Endothelial cell of umbilical vein (primary cell): ENCODE data around the gene KRTAP10-5. TPM values are rescaled to one million over a fixed set of nuclear protein-coding genes. Genes with fewer than 3 reads are reported as not detected.

Experiments used
- BruUV-seq: library from RNA; stranded (reverse); fragments of 400-500 nt; replicated peaks from 2 replicates; lab custom pipeline; 2021; lab: Mats Ljungman, UMichigan
- CTCF ChIA-PET: fragments of 300-600, 350-600 bp; sonication (Branson Sonifier 250); formaldehyde crosslinking; loops from one replicate; lab custom pipeline; 2021; ENCODE audit warnings: antibody characterized with exemption, inconsistent platforms; lab: Charles Lee
- POLR2A ChIA-PET: fragments of 300-600, 350-600 bp; sonication (Branson Sonifier 250); formaldehyde crosslinking; loops from one replicate; lab custom pipeline; 2021; ENCODE audit warnings: antibody characterized with exemption, inconsistent platforms; lab: Charles Lee
- DNase-seq: peaks from one replicate; pipeline ENCODE4 v3.0.0-alpha.2; 2011; ENCODE audit warnings: low read depth, low spot score
- FAIRE-seq: peaks from 2 replicates; lab custom pipeline; 2011; peaks lifted over from hg19 to GRCh38; lab: Jason Lieb, UNC
- H2AFZ ChIP-seq: 2 replicates; pipeline ENCODE4 v1.6.0; 2012; ENCODE audit warnings: low read depth, low read length, control low read depth, inconsistent platforms
- H3K27ac ChIP-seq: 2 replicates; pipeline ENCODE4 v1.5.1; 2011; ENCODE audit warnings: low read depth, mild to moderate bottlenecking, control low read depth, low read length, moderate library complexity; ENCODE audit not compliant: insufficient read depth
- H3K27me3 ChIP-seq, 2 experiments: 2 replicates each; pipeline versions ENCODE4 v1.6.0 to v1.6.1; 2011; ENCODE audit warnings: low read length in 2 of 2, mixed read lengths in 1 of 2; ENCODE audit not compliant: control insufficient read depth in 2 of 2, insufficient read depth in 2 of 2
- H3K36me3 ChIP-seq, 2 experiments: 2 replicates in 1 of 2; 3 replicates in 1 of 2; pipeline ENCODE4 v1.5.1; 2011; ENCODE audit warnings: low read length in 2 of 2, mild to moderate bottlenecking in 1 of 2, moderate library complexity in 1 of 2; ENCODE audit not compliant: control insufficient read depth in 2 of 2, insufficient read depth in 2 of 2; ENCODE audit errors: extremely low read depth in 1 of 2
- H3K4me1 ChIP-seq: 3 replicates; pipeline ENCODE4 v1.5.1; 2011; ENCODE audit warnings: mild to moderate bottlenecking, low read length; ENCODE audit not compliant: control insufficient read depth, insufficient read depth; ENCODE audit errors: extremely low read depth
- H3K4me2 ChIP-seq: 2 replicates; pipeline ENCODE4 v1.6.1; 2011; ENCODE audit warnings: low read length, control low read depth, mixed read lengths; ENCODE audit not compliant: insufficient read depth
- H3K4me3 ChIP-seq, 3 experiments: fragments of 200-600 bp in 1 of 3; sonication (generic), shearing (Covaris generic) in 1 of 3; replicated peaks in 1 of 3; 2 replicates each; pipeline ENCODE4 v1.5.1; 2011 to 2016; ENCODE audit warnings: control low read depth in 3 of 3, low read length in 3 of 3, mild to moderate bottlenecking in 2 of 3, inconsistent platforms in 1 of 3, low read depth in 1 of 3, moderate library complexity in 1 of 3; ENCODE audit not compliant: insufficient read depth in 1 of 3
- H3K79me2 ChIP-seq: 2 replicates; pipeline ENCODE4 v1.6.0; 2012; ENCODE audit warnings: low read length, inconsistent platforms; ENCODE audit not compliant: control insufficient read depth, insufficient read depth
- H3K9ac ChIP-seq: replicated peaks from 2 replicates; pipeline ENCODE3; 2011; ENCODE audit warnings: low read length, control low read depth; ENCODE audit not compliant: insufficient read depth; ENCODE audit errors: extremely low read depth
- H3K9me1 ChIP-seq: replicated peaks from 3 replicates; pipeline ENCODE4 v1.6.0; 2011; ENCODE audit warnings: mild to moderate bottlenecking, low read length; ENCODE audit not compliant: control insufficient read depth, insufficient read depth; ENCODE audit errors: extremely low read depth
- H3K9me3 ChIP-seq: replicated peaks from 2 replicates; pipeline ENCODE4 v1.5.1; 2012; ENCODE audit warnings: low read length, inconsistent platforms; ENCODE audit not compliant: control insufficient read depth, insufficient read depth
- H4K20me1 ChIP-seq: replicated peaks from 2 replicates; pipeline ENCODE3; 2011; ENCODE audit warnings: mild to moderate bottlenecking, low read length; ENCODE audit not compliant: control insufficient read depth, insufficient read depth; ENCODE audit errors: extremely low read depth
- CTCF ChIP-seq, 2 donors: IDR thresholded peaks; 1 replicate in 1 of 2; 2 replicates in 1 of 2; pipeline ENCODE4 v1.5.1; 2011; ENCODE audit warnings: low read length in 2 of 2, mild to moderate bottlenecking in 2 of 2, moderate library complexity in 2 of 2, control low read depth in 1 of 2, inconsistent platforms in 1 of 2, low read depth in 1 of 2; ENCODE audit not compliant: insufficient read depth in 1 of 2; ENCODE audit errors: extremely low read depth in 1 of 2
- EZH2 ChIP-seq: IDR thresholded peaks from 2 replicates; pipeline ENCODE4 v1.6.1; 2012; ENCODE audit warnings: borderline replicate concordance, low read depth, mild to moderate bottlenecking, moderate library complexity, low read length, inconsistent platforms; ENCODE audit not compliant: severe bottlenecking
- FOS ChIP-seq: IDR thresholded peaks from 2 replicates; pipeline ENCODE4 v1.6.1; 2011; ENCODE audit warnings: mild to moderate bottlenecking, low read length, moderate library complexity, borderline replicate concordance; ENCODE audit not compliant: insufficient read depth
- GATA2 ChIP-seq: IDR thresholded peaks from 2 replicates; pipeline ENCODE4 v1.7.0; 2011; ENCODE audit warnings: low read depth, mild to moderate bottlenecking, moderate library complexity, mixed read lengths, low read length; ENCODE audit not compliant: insufficient read length, insufficient read depth
- JUN ChIP-seq: IDR thresholded peaks from 2 replicates; pipeline ENCODE4 v1.6.1; 2011; ENCODE audit warnings: borderline replicate concordance, low read depth; ENCODE audit not compliant: insufficient read length, insufficient read depth
- MAX ChIP-seq: IDR thresholded peaks from 2 replicates; pipeline ENCODE4 v1.6.1; 2011; ENCODE audit not compliant: insufficient read depth, insufficient read length
- MYC ChIP-seq: IDR thresholded peaks from one replicate; pipeline ENCODE4 v1.6.1; 2011; ENCODE audit warnings: mild to moderate bottlenecking, low read depth, low read length
- POLR2A ChIP-seq: IDR thresholded peaks from 2 replicates; pipeline ENCODE4 v1.6.1; 2012; ENCODE audit warnings: low read depth, mild to moderate bottlenecking, control low read depth, low read length
- POLR2AphosphoS5 ChIP-seq: IDR thresholded peaks from 2 replicates; pipeline ENCODE4 v1.6.1; 2012; ENCODE audit warnings: low read depth, mild to moderate bottlenecking, control low read depth, low read length, moderate library complexity; ENCODE audit not compliant: insufficient read depth
- dilution Hi-C: fragments of 300-500 bp; cut with MboI; formaldehyde crosslinking; loops from one replicate; pipeline ENCODE4 v1.15.0; 2019; ENCODE audit warnings: low sequenced_read_pairs; ENCODE audit not compliant: extremely low pct_ligation_motif_present
- intact Hi-C: fragments of 100-400 bp; cut with micrococcal nuclease; formaldehyde crosslinking; loops from one replicate; pipeline ENCODE4 v1.10.0; 2022
- polyA plus RNA-seq, 4 experiments: library from polyadenylated mRNA; depleted of rRNA in 3 of 4; stranded (reverse) in 3 of 4; unstranded in 1 of 4; fragments of >200 nt; gene quantifications; 2 replicates each; pipeline versions ENCODE4 v1.2.1 to v1.2.3, GENCODE V29; 2011 to 2012; ENCODE audit warnings: missing spikeins in 1 of 4
- total RNA-seq: library from RNA; stranded (reverse); gene quantifications from 2 replicates; pipeline ENCODE4 v1.2.3, GENCODE V29; 2021

Gene KRTAP10-5
- total and polyA plus RNA-seq, 2 donors (not counting 3 experiments of a cell fraction or from before 2014, with no cell fraction given), result not detected

- Histone ChIP-seq H3K27me3 (no peaks in the 10 kb centered on the region), H2AFZ (no peak overlapping the region), H3K9ac (no peak overlapping the region), H3K79me2 (no peaks in the 10 kb centered on the region), H3K36me3 (no peaks in the 10 kb centered on the region), H3K9me3 (peaks cover 5% of the 10 kb centered on the region), H3K4me2 (no peak overlapping the region), H3K4me1 (no peaks in the 10 kb centered on the region), H3K27ac (no peak overlapping the region), H3K4me3 (no peak overlapping the region), H3K9me1 (no peaks in the 10 kb centered on the region), H4K20me1 (no peaks in the 10 kb centered on the region)
- POLR2A ChIA-PET, result no interaction called here
- dilution Hi-C loops, result no loop called here
- BruUV-seq, result no TSS peak
- intact Hi-C loops, result no loop called here
- FAIRE-seq (no peak), DNase-seq (no peak)
- CTCF ChIA-PET, result no interaction called here
- no peak for TF ChIP-seq FOS
- no peak for TF ChIP-seq CTCF (IDR thresholded peaks at IDR 0.05; ENCODE audit: extremely low read depth in 1 of 2, insufficient read depth in 1 of 2, low read depth in 1 of 2, low read length in 2 of 2)
- no peak for TF ChIP-seq POLR2A
- TF ChIP-seq JUN, result no peak
- no peak for TF ChIP-seq POLR2AphosphoS5
- no peak for TF ChIP-seq MAX
- TF ChIP-seq MYC, result no peak
- no peak for TF ChIP-seq EZH2
- TF ChIP-seq GATA2, result no peak
Measured at GRCh38 chr21:44614961-44615391, 34.6 kb upstream of the KRTAP10-5 start.
